ENCODE data around the gene CCDC60.
"Not testable (repeated sequence)": the region's sequence is repeated elsewhere in the genome, so short reads cannot be mapped to it uniquely, and the experiment has no call there.

Gene CCDC60

DNA sequence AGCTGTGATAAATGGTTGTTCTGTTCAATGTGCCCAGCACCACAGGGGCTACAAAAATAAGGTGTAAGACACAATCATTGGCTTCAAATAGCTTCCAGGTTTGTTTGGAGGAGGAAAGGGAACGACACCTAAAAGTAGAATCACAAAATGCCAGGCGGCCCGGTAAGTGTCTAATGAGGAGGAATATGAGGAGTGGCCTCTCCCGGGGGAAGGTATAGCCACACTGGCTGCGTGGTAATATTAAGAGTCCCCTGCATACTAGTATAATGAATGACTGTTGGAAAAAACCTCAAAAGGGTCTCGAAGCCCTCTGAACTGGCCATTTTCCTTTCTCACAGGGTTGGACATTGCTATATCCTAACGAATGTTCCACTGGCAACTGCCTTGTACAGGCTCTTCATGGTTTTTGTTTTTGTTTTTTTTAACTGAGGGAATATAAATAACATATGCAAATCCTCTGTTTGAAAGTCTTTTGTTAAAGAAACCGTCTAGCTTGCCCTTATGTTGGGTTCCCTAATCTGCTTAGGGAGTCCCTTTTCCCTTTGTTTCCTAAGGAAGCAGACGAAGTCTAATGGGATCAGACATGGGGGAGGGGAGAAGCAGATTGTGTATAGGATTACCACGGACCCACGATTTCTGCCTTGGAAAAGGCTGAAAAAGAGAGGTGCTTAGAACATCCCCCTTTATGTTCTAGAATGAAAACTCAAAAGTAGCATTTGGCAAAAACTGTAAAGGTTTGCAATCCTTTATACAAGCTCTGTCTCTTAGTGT is 4.2 kb downstream of the CCDC60 start:
- DNase-seq (ENCODE audit: low read depth in 3 of 3), result no peak

- no peak for DNase-seq (ENCODE audit: low read depth in 3 of 3)
Measured at GRCh38 chr12:119340578-119340977, 6.0 kb downstream of the CCDC60 start.

- no peak for DNase-seq (ENCODE audit: low read depth in 3 of 3)
Measured at GRCh38 chr12:119341020-119341419, 6.5 kb downstream of the CCDC60 start.

DNA sequence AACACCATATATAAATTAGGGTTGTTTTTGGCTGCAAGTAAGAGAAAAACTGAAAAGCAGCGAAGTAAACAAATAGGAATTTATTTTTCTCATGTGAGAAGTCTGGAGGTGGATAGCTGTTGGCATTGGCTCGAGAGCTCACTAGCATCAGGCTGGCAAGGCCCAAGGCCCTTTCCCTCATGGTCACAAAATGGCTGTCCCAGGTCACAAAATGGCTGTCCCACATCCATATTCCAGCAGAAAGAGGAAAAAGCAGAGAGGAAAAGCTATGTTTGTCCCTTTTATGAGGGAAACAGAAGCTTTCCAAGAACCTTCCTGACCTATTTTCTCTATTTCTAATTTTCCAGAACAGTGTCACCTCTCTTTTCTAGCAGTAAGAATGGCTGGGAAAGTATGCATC is 7.5 kb downstream of the CCDC60 start:
- DNase-seq (ENCODE audit: low read depth in 3 of 3), result no peak

GRCh38 chr12:119343130-119343529 is 8.6 kb downstream of the CCDC60 start:
- DNase-seq (ENCODE audit: low read depth in 3 of 3), result no peak

GRCh38 chr12:119354172-119354571 is 19.6 kb downstream of the CCDC60 start:
- no peak for DNase-seq (ENCODE audit: low read depth in 3 of 3)

DNA sequence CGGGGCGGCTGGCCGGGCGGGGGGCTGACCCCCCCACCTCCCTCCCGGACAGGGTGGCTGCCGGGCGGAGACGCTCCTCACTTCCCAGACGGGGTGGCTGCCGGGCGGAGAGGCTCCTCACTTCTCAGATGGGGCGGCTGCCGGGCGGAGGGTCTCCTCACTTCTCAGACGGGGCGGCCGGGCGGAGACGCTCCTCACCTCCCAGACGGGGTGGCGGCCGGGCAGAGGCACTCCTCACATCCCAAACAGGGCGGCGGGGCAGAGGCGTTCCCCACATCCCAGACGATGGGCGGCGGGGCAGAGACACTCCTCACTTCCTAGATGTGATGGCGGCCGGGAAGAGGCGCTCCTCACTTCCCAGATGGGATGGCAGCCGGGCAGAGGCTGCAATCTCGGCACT is 25.8 kb downstream of the CCDC60 start:
- not testable (repeated sequence) for DNase-seq (ENCODE audit: low read depth in 3 of 3)

GRCh38 chr12:119363037-119363436 is 28.5 kb downstream of the CCDC60 start:
- no peak for DNase-seq (ENCODE audit: low read depth in 3 of 3)

DNA sequence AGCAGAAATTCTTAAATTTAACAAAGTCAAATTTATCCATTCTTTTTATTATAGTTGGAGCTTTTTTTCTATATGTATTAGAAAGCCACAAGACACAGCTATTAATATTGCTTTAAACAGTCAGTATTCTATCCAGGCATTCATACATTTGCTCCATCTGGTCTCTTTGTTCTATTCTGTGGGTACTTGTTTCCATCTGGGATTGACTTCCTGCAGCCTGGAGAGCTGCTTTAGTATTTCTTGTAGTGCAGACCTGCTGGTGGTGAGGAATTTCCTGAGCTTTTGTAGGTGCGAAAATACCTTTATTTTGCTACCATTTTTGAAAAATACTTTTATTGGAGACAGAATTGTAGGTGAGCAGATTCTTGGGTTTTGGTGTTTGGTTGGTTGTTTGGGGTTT is 29.0 kb downstream of the CCDC60 start:
- no peak for DNase-seq (ENCODE audit: low read depth in 3 of 3)

- DNase-seq (ENCODE audit: low read depth in 3 of 3), result no peak
Measured at GRCh38 chr12:119365451-119365850, 30.9 kb downstream of the CCDC60 start.

- DNase-seq (ENCODE audit: low read depth in 3 of 3), result no peak
Measured at GRCh38 chr12:119366007-119366406, 31.5 kb downstream of the CCDC60 start.

DNA sequence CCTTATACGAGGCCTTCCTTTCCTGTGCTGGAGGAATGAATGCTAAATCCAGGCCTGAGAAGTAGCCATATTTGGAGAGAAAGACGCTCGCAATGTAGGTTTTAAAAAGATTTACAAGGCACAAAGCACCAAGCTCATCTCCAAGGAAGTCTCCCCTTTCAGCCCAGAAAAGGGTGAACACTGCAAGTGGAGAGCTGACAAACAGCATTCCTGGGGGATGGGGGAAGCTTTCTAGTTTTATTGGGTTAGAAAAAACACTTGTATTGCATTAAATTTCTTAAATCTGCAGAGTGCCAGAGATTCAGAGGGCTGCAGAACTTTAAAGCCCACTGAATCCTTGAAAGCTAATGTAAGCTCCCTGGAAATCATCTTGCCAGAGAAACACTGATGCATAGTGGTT is 34.6 kb downstream of the CCDC60 start:
- DNase-seq (ENCODE audit: low read depth in 3 of 3), result no peak

GRCh38 chr12:119369907-119370546 is 35.5 kb downstream of the CCDC60 start:
- no peak for DNase-seq (ENCODE audit: low read depth in 3 of 3)

DNA sequence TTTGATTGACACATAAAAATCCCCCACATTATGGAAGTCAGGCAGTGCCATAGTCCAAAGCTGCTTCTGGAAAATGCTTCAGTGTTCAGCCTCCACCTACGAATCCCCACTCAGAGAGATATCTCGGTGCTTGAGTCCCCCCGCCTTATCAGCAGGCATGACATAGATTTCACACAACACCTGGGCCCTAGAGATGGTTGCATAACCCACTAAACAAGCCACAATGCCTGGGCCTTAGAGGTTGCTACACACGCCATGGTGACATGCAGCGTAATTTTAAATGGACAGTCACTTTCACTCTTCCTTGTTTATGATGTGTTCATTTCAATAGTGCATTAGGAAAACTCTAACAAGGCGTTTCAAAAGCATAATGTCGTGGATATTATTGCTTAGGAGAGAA is 38.0 kb downstream of the CCDC60 start:
- DNase-seq (ENCODE audit: low read depth in 3 of 3), result no peak

DNA sequence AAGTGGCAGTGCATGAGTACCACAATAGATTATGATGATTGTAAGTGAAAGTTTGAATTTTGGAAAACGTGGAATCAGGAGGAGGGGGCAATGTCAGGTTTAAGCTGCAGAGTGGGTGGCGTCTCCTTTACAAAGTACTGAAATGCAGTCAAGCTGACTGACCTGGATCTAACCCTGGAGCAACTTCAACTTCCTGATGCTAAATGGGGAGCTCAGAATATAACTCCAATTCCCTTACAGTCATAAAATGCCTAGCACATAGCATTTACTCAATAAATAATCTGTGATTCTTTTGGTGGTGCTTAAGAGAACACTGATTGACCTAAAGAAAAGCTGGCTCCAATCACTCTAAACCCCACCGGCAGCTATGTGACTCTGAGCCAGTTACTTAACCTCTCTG is 38.5 kb downstream of the CCDC60 start:
- DNase-seq (ENCODE audit: low read depth in 3 of 3), result no peak

DNA sequence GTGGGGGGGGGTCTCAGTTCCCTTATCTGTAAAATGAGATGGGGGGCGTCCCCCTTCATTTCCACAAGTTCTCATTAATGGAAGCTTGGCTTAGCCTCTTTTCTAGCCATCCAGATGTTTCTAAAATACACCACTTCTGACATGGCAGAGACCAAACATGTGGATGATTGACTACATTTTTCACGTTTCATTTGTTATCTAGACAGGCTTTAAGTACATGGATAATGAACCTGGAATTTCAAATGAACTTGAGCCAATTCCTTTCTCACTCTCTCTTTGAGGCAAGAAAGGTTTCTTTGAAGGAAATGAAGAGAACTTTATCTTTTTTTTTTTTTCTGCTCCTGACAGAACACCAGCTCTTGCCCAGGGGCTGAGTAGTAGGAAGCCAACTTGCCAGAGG is 39.1 kb downstream of the CCDC60 start:
- DNase-seq (ENCODE audit: low read depth in 3 of 3), result no peak

GRCh38 chr12:119374635-119375034 is 40.1 kb downstream of the CCDC60 start:
- no peak for DNase-seq (ENCODE audit: low read depth in 3 of 3)

- no peak for DNase-seq (ENCODE audit: low read depth in 3 of 3)
Measured at GRCh38 chr12:119375075-119375882, 40.8 kb downstream of the CCDC60 start.

GRCh38 chr12:119375883-119376190 is 41.3 kb downstream of the CCDC60 start:
- no peak for DNase-seq (ENCODE audit: low read depth in 3 of 3)

- no peak for DNase-seq (ENCODE audit: low read depth in 3 of 3)
Measured at GRCh38 chr12:119378903-119379302, 44.4 kb downstream of the CCDC60 start.

DNA sequence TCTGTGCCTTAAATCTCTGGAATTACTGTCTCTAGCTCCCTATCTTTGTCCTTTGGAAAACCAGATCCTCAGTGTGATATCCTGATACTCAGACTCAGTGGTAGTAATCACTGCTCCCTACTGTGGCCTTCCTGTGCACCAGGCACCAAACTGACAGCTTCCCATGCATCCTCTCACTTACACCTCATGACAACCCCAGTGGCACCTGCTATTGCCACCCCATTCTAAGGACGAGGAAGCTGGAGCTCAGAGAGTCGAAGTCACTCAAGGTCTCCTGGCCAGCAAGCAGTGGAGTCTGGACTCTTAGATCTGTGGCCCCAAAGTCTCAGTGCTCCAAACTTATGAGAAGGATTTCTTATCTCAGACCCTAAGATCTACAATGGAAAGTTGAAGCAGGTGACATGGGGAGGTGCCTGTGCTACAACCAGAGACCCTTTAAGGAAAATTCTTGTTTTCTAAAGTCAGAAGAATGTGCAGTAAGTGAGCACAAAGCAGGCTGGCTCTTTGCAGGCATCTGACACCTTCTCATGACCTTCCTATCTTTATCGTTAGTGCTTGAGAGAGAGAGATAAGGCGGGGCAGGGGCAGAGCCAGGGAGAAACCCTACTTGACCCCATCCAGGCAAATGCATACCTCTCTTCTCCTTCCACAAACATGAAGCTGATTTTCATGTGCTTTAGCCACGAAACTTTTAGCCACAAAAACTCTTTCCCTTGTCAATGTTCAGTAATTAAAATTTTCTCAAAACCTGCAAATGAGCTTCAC is 47.1 kb downstream of the CCDC60 start:
- DNase-seq (ENCODE audit: low read depth in 3 of 3), result no peak

GRCh38 chr12:119383206-119383605 is 48.7 kb downstream of the CCDC60 start:
- no peak for DNase-seq (ENCODE audit: low read depth in 3 of 3)
